HG03571 (cell line): ENCODE data around the gene ZBTB47.

Experiments
- ATAC-seq: cut with Tn5 transposase; IDR thresholded peaks from one replicate; pipeline ENCODE4 v1.9.1; 2021; ENCODE audit not compliant: unreplicated experiment

Gene ZBTB47

GRCh38 chr3:42698216-42698910 lies 44.9 kb downstream of the ZBTB47 start:
- no peak for ATAC-seq

- no peak for ATAC-seq
Observed at GRCh38 chr3:42698911-42699230, 45.4 kb downstream of the ZBTB47 start.

GRCh38 chr3:42699511-42699971 lies 46.0 kb downstream of the ZBTB47 start:
- no peak for ATAC-seq

- ATAC-seq = no peak
Observed at GRCh38 chr3:42700366-42701288, 47.1 kb downstream of the ZBTB47 start.

GRCh38 chr3:42701371-42702065 lies 48.0 kb downstream of the ZBTB47 start:
- ATAC-seq = no peak

GRCh38 chr3:42702066-42702951 lies 48.8 kb downstream of the ZBTB47 start, which contains the start of gene HHATL:
Gene HHATL, minus strand, starts transcription at chr3:42702798. Its CDS starts 1,972 bp downstream, at chr3:42700826.
- ATAC-seq = no peak

GRCh38 chr3:42702982-42703694 lies 49.6 kb downstream of the ZBTB47 start:
- no peak for ATAC-seq

GRCh38 chr3:42703695-42704025 lies 50.2 kb downstream of the ZBTB47 start:
- ATAC-seq = no peak

- ATAC-seq = no peak
Observed at GRCh38 chr3:42704136-42704841, 50.8 kb downstream of the ZBTB47 start.

GRCh38 chr3:42705058-42705767 lies 51.7 kb downstream of the ZBTB47 start:
- no peak for ATAC-seq

- no peak for ATAC-seq
Observed at GRCh38 chr3:42705962-42706585, 52.6 kb downstream of the ZBTB47 start.

GRCh38 chr3:42706721-42707619 lies 53.5 kb downstream of the ZBTB47 start:
- no peak for ATAC-seq

GRCh38 chr3:42707620-42708355 lies 54.3 kb downstream of the ZBTB47 start:
- no peak for ATAC-seq

- no peak for ATAC-seq
Observed at GRCh38 chr3:42708611-42709151, 55.2 kb downstream of the ZBTB47 start.

GRCh38 chr3:42709621-42710020 lies 56.1 kb downstream of the ZBTB47 start:
- ATAC-seq = no peak

GRCh38 chr3:42710323-42711021 lies 57.0 kb downstream of the ZBTB47 start:
- ATAC-seq = no peak
